Right cardiac atrium (tissue), 5 donors: ENCODE results near the gene DNAH7. TPM values are rescaled to one million over a fixed set of nuclear protein-coding genes. Genes with fewer than 3 reads are reported as not detected.

Experiments used
- ATAC-seq, 2 donors: fragments of 200-7000 bp; cut with Tn5 transposase; one replicate each; pipeline versions ENCODE4 v1.8.0 to v1.9.1; 2020; ENCODE audit warnings: moderate library complexity in 2 of 2, mild to moderate bottlenecking in 1 of 2
- DNase-seq, 3 donors: peaks; one replicate each; pipeline ENCODE4 v3.0.0-alpha.2; 2020
- H3K27ac ChIP-seq: one replicate; pipeline ENCODE4 v1.5.1; 2013; ENCODE audit warnings: mild to moderate bottlenecking, low read length, control low read depth, moderate library complexity
- H3K27me3 ChIP-seq: one replicate; pipeline ENCODE4 v1.6.1; 2013; ENCODE audit not compliant: control insufficient read depth, insufficient read depth
- H3K4me1 ChIP-seq: one replicate; pipeline ENCODE4 v1.6.1; 2013; ENCODE audit warnings: low read length; ENCODE audit not compliant: control insufficient read depth, insufficient read depth
- H3K4me3 ChIP-seq: one replicate; pipeline ENCODE4 v1.5.1; 2013; ENCODE audit warnings: low read length, control low read depth
- H3K9me3 ChIP-seq: one replicate; pipeline ENCODE4 v1.6.1; 2013; ENCODE audit warnings: low read length; ENCODE audit not compliant: control insufficient read depth
- WGBS: extraction: QIAGEN DNeasy Blood & Tissue Kit; methylation state at CpG from one replicate; pipeline ENCODE4 v1.1.7; 2013; 5-methylcytosine and 5-hydroxymethylcytosine counted together
- intact Hi-C, 4 donors: fragments of 100-400 bp; cut with DNase I; formaldehyde crosslinking; loops; one replicate each; pipeline versions ENCODE4 v1.11.0 to v1.14.0; 2022 to 2023
- polyA plus RNA-seq: library from polyadenylated mRNA; stranded (reverse); fragments of 200-250 nt; gene quantifications from one replicate; pipeline ENCODE4 v1.2.3, GENCODE V29; 2013
- total RNA-seq, 4 donors: library from RNA; stranded (reverse); fragmentation: NEBNext Ultra II Directional; extraction: Animal tissue kit (Norgen Biotek cat#: 25700); gene quantifications; one replicate each; pipeline ENCODE4 v1.2.1, GENCODE V29; 2021
- donor health status: healthy with polysubstance abuse.
- donor health status: DM: no; HTN: yes; CAD: no.
- donor health status: DM: no; HTN: no; CAD: no.
- donor health status: DM: no; HTN: yes; CAD: no; lungs with severe emphysema.
- donor health status: DM: yes; HTN: yes; CAD: no.

The DNAH7 gene
- total and polyA plus RNA-seq, 5 donors, result 0.16 to 0.77 (median 0.48) TPM

DNA sequence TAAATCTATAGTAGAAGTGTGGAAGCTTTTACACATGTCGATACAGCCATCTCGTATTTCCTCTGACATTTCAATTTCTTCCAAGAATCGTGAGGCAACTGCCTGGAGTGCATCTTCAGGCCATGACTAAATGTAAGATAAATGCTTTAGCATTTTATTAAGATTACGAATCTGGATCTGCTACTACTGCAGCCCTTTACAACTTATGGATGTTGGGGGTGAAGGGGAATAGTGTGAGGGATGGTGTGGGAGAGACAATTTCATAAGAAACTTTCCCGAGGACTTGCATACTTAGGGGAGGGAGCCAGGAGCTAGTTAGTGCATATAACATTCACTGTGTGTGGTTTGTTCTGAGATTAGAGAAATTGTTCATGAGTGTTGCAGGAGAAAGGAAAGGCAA is 206.8 kb downstream of the DNAH7 start:
- ATAC-seq, result no peak
- Histone ChIP-seq H3K27me3 (no peaks in the 10 kb centered on the region), H3K4me3 (no peak overlapping the region), H3K9me3 (no peaks in the 10 kb centered on the region), H3K27ac (no peak overlapping the region), H3K4me1 (no peaks in the 10 kb centered on the region)
- intact Hi-C loops, result no loop called here
- no peak for DNase-seq
- WGBS, result 64% methylated on average over 5 of the region's 5 CpGs

DNA sequence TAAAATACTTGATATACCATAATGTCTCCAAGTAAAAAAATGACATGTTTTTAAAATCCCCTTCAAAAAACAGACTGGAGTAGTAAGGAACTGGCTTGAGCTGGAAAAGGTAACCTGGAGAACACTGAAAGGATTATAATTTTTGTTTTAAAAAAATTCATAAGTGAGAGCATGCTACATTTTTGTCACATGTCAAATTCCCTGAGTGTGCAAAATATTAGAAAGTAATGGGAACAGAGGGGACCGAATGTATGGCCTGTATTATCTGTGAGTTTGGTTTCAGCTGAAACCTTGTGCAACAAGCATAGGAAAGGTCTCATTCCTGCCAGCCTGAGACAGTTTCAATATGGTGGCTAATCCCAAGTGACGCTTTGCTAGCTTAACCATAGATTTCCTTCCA is 209.1 kb downstream of the DNAH7 start:
- Histone ChIP-seq H3K4me1 (no peaks in the 10 kb centered on the region), H3K9me3 (no peaks in the 10 kb centered on the region), H3K27ac (no peak overlapping the region), H3K4me3 (no peak overlapping the region), H3K27me3 (no peaks in the 10 kb centered on the region)
- intact Hi-C loops, result no loop called here
- ATAC-seq (no peak), DNase-seq (no peak)
- WGBS, result 83% methylated on average over 2 of the region's 2 CpGs

GRCh38 chr2:195857132-195857531 is 211.5 kb downstream of the DNAH7 start:
- Histone ChIP-seq H3K9me3 (no peaks in the 10 kb centered on the region), H3K4me3 (no peak overlapping the region), H3K4me1 (no peaks in the 10 kb centered on the region), H3K27ac (no peak overlapping the region), H3K27me3 (no peaks in the 10 kb centered on the region)
- intact Hi-C loops, result no loop called here
- ATAC-seq, result no peak
- no peak for DNase-seq
- 63% methylated on average over 2 of the region's 2 CpGs for WGBS

- no peak for DNase-seq
- Histone ChIP-seq H3K27ac (no peak overlapping the region), H3K27me3 (no peaks in the 10 kb centered on the region), H3K4me3 (no peak overlapping the region), H3K9me3 (no peaks in the 10 kb centered on the region), H3K4me1 (no peaks in the 10 kb centered on the region)
- intact Hi-C loops, result no loop called here
- 75% methylated on average over 3 of the region's 3 CpGs for WGBS
- ATAC-seq, result no peak
These were observed 217.9 kb downstream of the DNAH7 start for GRCh38 chr2:195850764-195851163.

- H3K4me3 ChIP-seq, result no peak overlapping the region
- no peak overlapping the region for H3K27ac ChIP-seq
- 79% methylated on average over 4 of the region's 4 CpGs for WGBS
- no peaks in the 10 kb centered on the region for H3K9me3 ChIP-seq
- intact Hi-C loops, result no loop called here
- DNase-seq (no peak), ATAC-seq (no peak)
- no peaks in the 10 kb centered on the region for H3K27me3 ChIP-seq
- H3K4me1 ChIP-seq, result no peaks in the 10 kb centered on the region
These were observed 220.3 kb downstream of the DNAH7 start for GRCh38 chr2:195848119-195848899.

DNA sequence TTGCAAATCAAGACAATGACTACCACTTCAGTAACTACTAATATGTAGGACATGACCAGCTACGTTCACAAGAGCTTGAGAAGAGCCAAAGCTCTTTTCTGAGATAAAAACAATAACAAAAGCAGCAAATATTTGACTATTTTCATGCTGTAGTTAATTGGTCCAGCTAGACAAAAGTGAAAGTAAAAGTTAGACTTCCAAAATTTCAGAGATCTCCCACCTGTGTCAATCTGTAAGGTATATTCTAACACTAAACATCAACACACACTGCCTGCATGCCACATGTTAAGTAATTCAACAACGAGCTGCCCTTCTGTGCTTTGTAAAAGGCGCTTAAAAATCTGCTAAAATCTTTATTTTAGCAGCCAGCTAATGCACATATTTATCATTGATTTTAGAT is 225.7 kb downstream of the DNAH7 start:
- no peaks in the 10 kb centered on the region for H3K4me1 ChIP-seq
- intact Hi-C loops, result no loop called here
- no peak for DNase-seq
- H3K9me3 ChIP-seq, result no peaks in the 10 kb centered on the region
- no peaks in the 10 kb centered on the region for H3K27me3 ChIP-seq
- H3K4me3 ChIP-seq, result no peak overlapping the region
- H3K27ac ChIP-seq, result no peak overlapping the region
- no peak for ATAC-seq
- WGBS, result 65% methylated on average over 3 of the region's 3 CpGs

DNA sequence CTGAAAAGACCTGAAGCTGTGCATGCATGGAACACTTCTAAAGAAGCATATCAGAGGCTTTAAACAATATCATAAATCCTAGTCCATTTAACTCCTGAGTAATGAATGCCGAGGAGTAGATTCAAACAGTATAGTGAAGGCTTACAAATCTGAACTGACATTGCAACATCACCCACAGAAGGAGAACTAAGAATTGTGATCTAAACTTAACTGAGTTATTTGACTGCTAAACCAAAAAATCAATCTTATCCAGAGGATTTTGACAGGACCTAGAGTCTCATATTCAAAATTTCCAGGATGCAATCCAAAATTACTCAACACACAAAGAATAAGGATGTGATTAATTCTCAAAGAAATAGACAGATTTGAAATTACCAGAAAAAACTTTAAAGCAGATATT is 230.6 kb downstream of the DNAH7 start:
- no peaks in the 10 kb centered on the region for H3K4me1 ChIP-seq
- DNase-seq (no peak), ATAC-seq (no peak)
- no peak overlapping the region for H3K4me3 ChIP-seq
- H3K27ac ChIP-seq, result no peak overlapping the region
- intact Hi-C loops, result no loop called here
- 76% methylated on average over 1 of the region's 1 CpG for WGBS
- no peaks in the 10 kb centered on the region for H3K27me3 ChIP-seq
- H3K9me3 ChIP-seq, result no peaks in the 10 kb centered on the region

GRCh38 chr2:195836002-195836401 is 232.6 kb downstream of the DNAH7 start:
- ATAC-seq (no peak), DNase-seq (no peak)
- Histone ChIP-seq H3K27ac (no peak overlapping the region), H3K27me3 (no peaks in the 10 kb centered on the region), H3K9me3 (no peaks in the 10 kb centered on the region), H3K4me3 (no peak overlapping the region), H3K4me1 (no peaks in the 10 kb centered on the region)
- intact Hi-C loops, result no loop called here
- WGBS, result 89% methylated on average over 2 of the region's 2 CpGs

DNA sequence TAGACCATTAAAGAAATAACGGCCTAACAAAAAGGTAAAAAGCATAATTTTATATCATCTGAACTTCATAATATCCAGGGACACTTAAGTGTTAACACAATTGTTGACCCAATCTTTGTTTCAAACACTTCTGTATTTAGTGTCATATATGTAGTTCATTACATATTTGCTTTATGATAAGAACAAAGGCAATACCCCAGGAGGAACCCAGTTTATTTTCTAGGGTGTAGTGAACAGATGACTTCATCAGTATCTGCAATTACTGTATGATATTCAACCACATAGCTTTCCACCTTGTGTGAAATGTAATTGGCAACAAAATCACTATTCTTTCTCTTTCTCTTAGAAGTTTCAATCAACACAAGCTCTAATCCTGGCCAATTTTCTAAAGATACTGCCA is 233.8 kb downstream of the DNAH7 start:
- no peaks in the 10 kb centered on the region for H3K9me3 ChIP-seq
- H3K27ac ChIP-seq, result no peak overlapping the region
- no peaks in the 10 kb centered on the region for H3K27me3 ChIP-seq
- DNase-seq, result no peak
- no peak overlapping the region for H3K4me3 ChIP-seq
- WGBS, result 91% methylated on average over 1 of the region's 1 CpG
- H3K4me1 ChIP-seq, result no peaks in the 10 kb centered on the region
- ATAC-seq, result no peak
- intact Hi-C loops, result no loop called here

GRCh38 chr2:195830968-195831950 is 237.4 kb downstream of the DNAH7 start:
- WGBS, result 47% methylated on average over 3 of the region's 3 CpGs
- Histone ChIP-seq H3K27ac (no peak overlapping the region), H3K9me3 (no peaks in the 10 kb centered on the region), H3K27me3 (no peaks in the 10 kb centered on the region), H3K4me3 (no peak overlapping the region), H3K4me1 (no peaks in the 10 kb centered on the region)
- ATAC-seq, result no peak
- intact Hi-C loops, result no loop called here
- no peak for DNase-seq

GRCh38 chr2:195824478-195824877 is 244.2 kb downstream of the DNAH7 start:
- intact Hi-C loops, result no loop called here
- H3K4me1 ChIP-seq, result no peaks in the 10 kb centered on the region
- ATAC-seq, result no peak
- H3K27ac ChIP-seq, result no peak overlapping the region
- H3K4me3 ChIP-seq, result no peak overlapping the region
- DNase-seq, result no peak
- no peaks in the 10 kb centered on the region for H3K9me3 ChIP-seq
- no peaks in the 10 kb centered on the region for H3K27me3 ChIP-seq
- 90% methylated on average over 2 of the region's 2 CpGs for WGBS
